Body of pancreas (tissue), 4 donors: ENCODE results near the gene COIL.

Source experiments
- CTCF ChIP-seq, 7 experiments: fragments of 450-650 bp in 4 of 7; fragments of 200-600 bp in 3 of 7; sonication (generic) in 3 of 7; IDR thresholded peaks; one replicate each; pipeline ENCODE4 v1.5.1; 2016 to 2019; ENCODE audit warnings: antibody characterized with exemption in 7 of 7
- POLR2A ChIP-seq, 3 donors: fragments of 450-650 bp; IDR thresholded peaks; one replicate each; pipeline ENCODE4 v1.6.1; 2016; ENCODE audit warnings: antibody characterized with exemption in 3 of 3, mild to moderate bottlenecking in 2 of 3

- TF ChIP-seq CTCF (IDR thresholded peaks at IDR 0.05) (no peak), POLR2A (IDR thresholded peaks at IDR 0.05) (no peak)
Observed at GRCh38 chr17:56897646-56898424, 63.0 kb downstream of the COIL start.
